GM12878 (cell line): ENCODE results near the gene DUOX2. TPM values are rescaled to one million over a fixed set of nuclear protein-coding genes. Genes with fewer than 3 reads are reported as not detected.

Source experiments
- ATAC-seq: fragments of 200-7000 bp; cut with Tn5 transposase; 3 replicates; pipeline ENCODE4 v1.9.1; 2020; ENCODE audit warnings: mild to moderate bottlenecking, moderate library complexity
- BruUV-seq: library from RNA; stranded (reverse); fragments of 400-500 nt; replicated peaks from 2 replicates; lab custom pipeline; 2021; lab: Mats Ljungman, UMichigan
- CTCF ChIA-PET: fragments of 300-600 bp; sonication (Branson Sonifier 250); formaldehyde crosslinking; extraction: SDS; loops from one replicate; lab custom pipeline; 2021; ENCODE audit warnings: inconsistent platforms; lab: Yijun Ruan, JAX
- POLR2A ChIA-PET: fragments of 350-600 bp; formaldehyde crosslinking; extraction: SDS; loops from one replicate; lab custom pipeline; 2021; ENCODE audit warnings: inconsistent platforms; lab: Charles Lee
- RAD21 ChIA-PET: fragments of 300-600 bp; sonication (Branson Sonifier 250); formaldehyde crosslinking; loops from one replicate; lab custom pipeline; 2023; ENCODE audit warnings: antibody characterized with exemption; ENCODE audit not compliant: unreplicated experiment; lab: Charles Lee
- SMC1A ChIA-PET: fragments of 300-600 bp; sonication (Branson Sonifier 250); formaldehyde crosslinking; loops from one replicate; lab custom pipeline; 2023; ENCODE audit not compliant: unreplicated experiment, uncharacterized antibody; lab: Charles Lee
- DNase-seq: peaks from one replicate; pipeline ENCODE4 v3.0.0-alpha.2; 2011; ENCODE audit warnings: low read depth, low spot score
- FAIRE-seq: peaks from 3 replicates; lab custom pipeline; 2011; peaks lifted over from hg19 to GRCh38; lab: Jason Lieb, UNC
- H2AFZ ChIP-seq: 2 replicates; pipeline ENCODE4 v1.6.0; 2011; ENCODE audit warnings: low read depth, low read length, control low read depth; ENCODE audit not compliant: control insufficient read depth
- H3K27ac ChIP-seq: 2 replicates; pipeline ENCODE4 v1.5.1; 2011; ENCODE audit warnings: control low read depth; ENCODE audit not compliant: control insufficient read depth, insufficient read depth
- H3K27me3 ChIP-seq, 2 experiments: replicated peaks in 1 of 2; 2 replicates each; pipeline versions ENCODE4 v1.6.0 to v1.6.1; 2011; ENCODE audit warnings: low read length in 1 of 2; ENCODE audit not compliant: control insufficient read depth in 2 of 2, insufficient read depth in 2 of 2
- H3K36me3 ChIP-seq, 2 experiments: 2 replicates each; pipeline ENCODE4 v1.5.1; 2011; ENCODE audit warnings: low read length in 1 of 2; ENCODE audit not compliant: control insufficient read depth in 2 of 2, insufficient read depth in 2 of 2
- H3K4me1 ChIP-seq: 2 replicates; pipeline ENCODE4 v1.6.1; 2011; ENCODE audit warnings: mild to moderate bottlenecking, low read length, moderate library complexity, mixed read lengths; ENCODE audit not compliant: control insufficient read depth, insufficient read depth
- H3K4me2 ChIP-seq: 2 replicates; pipeline ENCODE4 v1.6.0; 2011; ENCODE audit warnings: control low read depth; ENCODE audit not compliant: control insufficient read depth, insufficient read depth
- H3K4me3 ChIP-seq: fragments of 200-600 bp; sonication (generic); 2 replicates; pipeline ENCODE4 v1.5.1; 2016
- H3K79me2 ChIP-seq: 2 replicates; pipeline ENCODE4 v1.6.0; 2011; ENCODE audit warnings: low read length; ENCODE audit not compliant: control insufficient read depth, insufficient read depth
- H3K9ac ChIP-seq: 2 replicates; pipeline ENCODE4 v1.8.0; 2011; ENCODE audit warnings: low read length, control low read depth, mixed read lengths; ENCODE audit not compliant: control insufficient read depth, insufficient read depth
- H3K9me3 ChIP-seq: replicated peaks from 3 replicates; pipeline ENCODE4 v1.5.1; 2011; ENCODE audit warnings: mild to moderate bottlenecking, low read length; ENCODE audit not compliant: control insufficient read depth, insufficient read depth
- H4K20me1 ChIP-seq: 2 replicates; pipeline ENCODE4 v1.6.0; 2011; ENCODE audit not compliant: control insufficient read depth, insufficient read depth
- CEBPB ChIP-seq, 2 experiments: fragments of 150-350 bp in 1 of 2; IDR thresholded peaks; 2 replicates each; pipeline ENCODE4 v1.6.1; 2012 to 2014; ENCODE audit warnings: low read depth in 2 of 2, low read length in 2 of 2, borderline replicate concordance in 1 of 2, inconsistent platforms in 1 of 2
- CEBPZ ChIP-seq: fragments of 150-350 bp; IDR thresholded peaks from 2 replicates; pipeline ENCODE4 v1.6.1; 2016; ENCODE audit warnings: low read depth, low read length
- EGR1 ChIP-seq, 2 experiments: IDR thresholded peaks; 1 replicate in 1 of 2; 2 replicates in 1 of 2; pipeline ENCODE4 v1.6.1; 2011 to 2012; ENCODE audit warnings: low read depth in 2 of 2, low read length in 2 of 2, borderline replicate concordance in 1 of 2, mild to moderate bottlenecking in 1 of 2, moderate library complexity in 1 of 2
- EZH2 ChIP-seq: IDR thresholded peaks from 2 replicates; pipeline ENCODE4 v1.6.1; 2012; ENCODE audit warnings: low read depth, mild to moderate bottlenecking, control low read depth, inconsistent platforms, low read length, borderline replicate concordance; ENCODE audit not compliant: control insufficient read depth
- FOXM1 ChIP-seq: IDR thresholded peaks from 2 replicates; pipeline ENCODE4 v1.6.1; 2012; ENCODE audit warnings: low read depth, mild to moderate bottlenecking, inconsistent platforms, low read length, moderate library complexity
- KLF5 ChIP-seq: fragments of 450-650 bp; IDR thresholded peaks from 2 replicates; pipeline ENCODE4 v1.6.1; 2014; ENCODE audit warnings: mild to moderate bottlenecking; ENCODE audit not compliant: partially characterized antibody
- MXI1 ChIP-seq: fragments of 150-350 bp; IDR thresholded peaks from 2 replicates; pipeline ENCODE4 v1.6.1; 2011; ENCODE audit warnings: low read depth, mild to moderate bottlenecking, inconsistent platforms, low read length, improper control_type of control experiment
- PAX5 ChIP-seq: IDR thresholded peaks from 2 replicates; pipeline ENCODE4 v1.6.1; 2011; ENCODE audit warnings: low read depth, low read length, borderline replicate concordance
- RELA ChIP-seq: fragments of 450-650 bp; IDR thresholded peaks from 2 replicates; pipeline ENCODE4 v1.8.0; 2014; ENCODE audit warnings: borderline replicate concordance; ENCODE audit not compliant: partially characterized antibody
- SMAD1 ChIP-seq: fragments of 450-650 bp; IDR thresholded peaks from 2 replicates; pipeline ENCODE4 v1.6.1; 2018; ENCODE audit warnings: mild to moderate bottlenecking, low read depth; ENCODE audit not compliant: partially characterized antibody
- SUPT20H ChIP-seq: IDR thresholded peaks from 2 replicates; pipeline ENCODE4 v1.6.1; 2011; ENCODE audit warnings: low read depth, mild to moderate bottlenecking, low read length, moderate library complexity, borderline replicate concordance; ENCODE audit not compliant: control insufficient read depth
- WGBS: methylation state at CpG from one replicate; pipeline ENCODE4 v1.1.6; 2016; ENCODE audit warnings: low lambda C conversion rate; ENCODE audit not compliant: insufficient replicate concordance, insufficient coverage; ENCODE audit errors: missing lambda C conversion rate; 5-methylcytosine and 5-hydroxymethylcytosine counted together
- in situ Hi-C: fragments of 300-500 bp; cut with MboI; formaldehyde crosslinking; loops from 9 replicates; pipeline ENCODE4 v1.14.3; 2018; ENCODE audit warnings: mixed read lengths
- intact Hi-C: fragments of 100-400 bp; cut with micrococcal nuclease; formaldehyde crosslinking; loops from one replicate; pipeline ENCODE4 v1.14.2; 2022; ENCODE audit not compliant: unreplicated experiment
- polyA plus RNA-seq, 11 experiments: library from polyadenylated mRNA; depleted of rRNA in 4 of 11; unstranded in 6 of 11; stranded (reverse) in 5 of 11; fragments of >200 nt; fragmentation: Nextera tagmentation in 4 of 11; fragmentation: Illumina TruSeq in 1 of 11; extraction: Ambion mirVana in 4 of 11; extraction: Trizol in 1 of 11; gene quantifications; 1 replicate in 1 of 11; 2 replicates in 10 of 11; pipeline versions ENCODE4 v1.2.1 to v1.2.3, GENCODE V29; 2011 to 2016; ENCODE audit warnings: inconsistent platforms in 2 of 11, missing spikeins in 2 of 11, low read depth in 1 of 11
- total RNA-seq, 4 experiments: library from RNA; depleted of rRNA in 3 of 4; stranded (reverse); fragments of >200 nt in 3 of 4; fragmentation: Illumina TruSeq in 1 of 4; extraction: Trizol in 1 of 4; gene quantifications; 2 replicates each; pipeline versions ENCODE4 v1.2.1 to v1.2.3, GENCODE V29; 2013 to 2021
- TF ChIP-seq, protein P1 (sequence below): IDR thresholded peaks from 2 replicates; pipeline ENCODE4 v1.6.1; 2011; ENCODE audit warnings: borderline replicate concordance, low read depth, mild to moderate bottlenecking, moderate library complexity, mixed read lengths, low read length; ENCODE audit not compliant: insufficient read depth; ENCODE audit errors: extremely low read length
- TF ChIP-seq, protein P2 (sequence below): fragments of 450-650 bp; IDR thresholded peaks from 2 replicates; pipeline ENCODE4 v1.6.1; 2017; ENCODE audit warnings: mild to moderate bottlenecking, moderate library complexity
- TF ChIP-seq, protein P3 (sequence below): IDR thresholded peaks from 2 replicates; pipeline ENCODE4 v1.6.1; 2011; ENCODE audit warnings: low read depth, low read length, improper control_type of control experiment, borderline replicate concordance

DUOX2 gene
- total and polyA plus RNA-seq, 10 of the 15 experiments (the other 5 are each of a cell fraction or from before 2014, with no cell fraction given), result 0.05 TPM; not detected in 9

DNA sequence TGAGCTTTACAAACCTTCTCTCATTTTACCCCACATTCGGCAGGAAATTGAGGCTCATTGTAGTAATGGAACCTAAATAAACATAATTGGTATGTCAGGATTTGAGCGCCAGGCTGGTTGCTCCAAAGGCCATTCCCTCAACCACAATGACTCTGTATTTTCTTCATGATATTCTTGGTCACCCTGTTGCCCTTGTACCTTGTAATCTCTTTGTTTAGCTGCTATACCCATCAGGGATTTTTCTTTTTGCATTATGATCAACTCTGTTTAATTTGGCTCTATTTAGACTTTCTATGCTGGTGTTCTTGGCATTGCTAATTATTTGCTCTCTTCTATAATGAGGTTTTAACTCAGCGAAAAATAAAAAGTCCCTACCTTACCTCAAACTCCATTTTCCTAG lies 29.8 kb downstream of the DUOX2 start:
- POLR2A ChIA-PET, result no interaction called here
- RAD21 ChIA-PET, result no interaction called here
- CTCF ChIA-PET, result interaction anchor here (1.3 kb wide), 1 partner anchor 34 kb away, joined by 4 read pairs; no protein-coding TSS in a partner anchor
- Histone ChIP-seq H3K9me3 (no peaks in the 10 kb centered on the region), H3K27ac (no peak overlapping the region), H3K4me3 (no peak overlapping the region), H3K9ac (no peak overlapping the region), H3K4me2 (no peak overlapping the region), H3K79me2 (no peaks in the 10 kb centered on the region), H4K20me1 (no peaks in the 10 kb centered on the region), H3K27me3 (0 out of 4 replicates have a peak, but pooled peaks cover 0 to 2% of the 10 kb centered on the region in 2 experiments), H3K36me3 (no peaks in the 10 kb centered on the region), H3K4me1 (no peaks in the 10 kb centered on the region), H2AFZ (no peak overlapping the region)
- ATAC-seq (no peak), DNase-seq (no peak), FAIRE-seq (no peak)
- no TSS peak for BruUV-seq
- intact Hi-C loops, result no loop called here
- WGBS, result 42% methylated on average over 3 of the region's 3 CpGs
- SMC1A ChIA-PET, result no interaction called here
- in situ Hi-C loops, result no loop called here
- TF ChIP-seq CEBPB (IDR thresholded peaks at IDR 0.05; ENCODE audit: borderline replicate concordance in 1 of 2, low read depth in 2 of 2, low read length in 2 of 2) (no peak), KLF5 (no peak), RELA (no peak), SUPT20H (no peak), EZH2 (no peak), CEBPZ (no peak), FOXM1 (no peak), EGR1 (IDR thresholded peaks at IDR 0.05; ENCODE audit: borderline replicate concordance in 1 of 2, low read depth in 2 of 2, low read length in 2 of 2) (no peak), PAX5 (no peak), MXI1 (no peak), SMAD1 (no peak)
- TF ChIP-seq, protein P1, sequence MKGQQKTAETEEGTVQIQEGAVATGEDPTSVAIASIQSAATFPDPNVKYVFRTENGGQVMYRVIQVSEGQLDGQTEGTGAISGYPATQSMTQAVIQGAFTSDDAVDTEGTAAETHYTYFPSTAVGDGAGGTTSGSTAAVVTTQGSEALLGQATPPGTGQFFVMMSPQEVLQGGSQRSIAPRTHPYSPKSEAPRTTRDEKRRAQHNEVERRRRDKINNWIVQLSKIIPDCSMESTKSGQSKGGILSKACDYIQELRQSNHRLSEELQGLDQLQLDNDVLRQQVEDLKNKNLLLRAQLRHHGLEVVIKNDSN, result no peak
- TF ChIP-seq, protein P2, sequence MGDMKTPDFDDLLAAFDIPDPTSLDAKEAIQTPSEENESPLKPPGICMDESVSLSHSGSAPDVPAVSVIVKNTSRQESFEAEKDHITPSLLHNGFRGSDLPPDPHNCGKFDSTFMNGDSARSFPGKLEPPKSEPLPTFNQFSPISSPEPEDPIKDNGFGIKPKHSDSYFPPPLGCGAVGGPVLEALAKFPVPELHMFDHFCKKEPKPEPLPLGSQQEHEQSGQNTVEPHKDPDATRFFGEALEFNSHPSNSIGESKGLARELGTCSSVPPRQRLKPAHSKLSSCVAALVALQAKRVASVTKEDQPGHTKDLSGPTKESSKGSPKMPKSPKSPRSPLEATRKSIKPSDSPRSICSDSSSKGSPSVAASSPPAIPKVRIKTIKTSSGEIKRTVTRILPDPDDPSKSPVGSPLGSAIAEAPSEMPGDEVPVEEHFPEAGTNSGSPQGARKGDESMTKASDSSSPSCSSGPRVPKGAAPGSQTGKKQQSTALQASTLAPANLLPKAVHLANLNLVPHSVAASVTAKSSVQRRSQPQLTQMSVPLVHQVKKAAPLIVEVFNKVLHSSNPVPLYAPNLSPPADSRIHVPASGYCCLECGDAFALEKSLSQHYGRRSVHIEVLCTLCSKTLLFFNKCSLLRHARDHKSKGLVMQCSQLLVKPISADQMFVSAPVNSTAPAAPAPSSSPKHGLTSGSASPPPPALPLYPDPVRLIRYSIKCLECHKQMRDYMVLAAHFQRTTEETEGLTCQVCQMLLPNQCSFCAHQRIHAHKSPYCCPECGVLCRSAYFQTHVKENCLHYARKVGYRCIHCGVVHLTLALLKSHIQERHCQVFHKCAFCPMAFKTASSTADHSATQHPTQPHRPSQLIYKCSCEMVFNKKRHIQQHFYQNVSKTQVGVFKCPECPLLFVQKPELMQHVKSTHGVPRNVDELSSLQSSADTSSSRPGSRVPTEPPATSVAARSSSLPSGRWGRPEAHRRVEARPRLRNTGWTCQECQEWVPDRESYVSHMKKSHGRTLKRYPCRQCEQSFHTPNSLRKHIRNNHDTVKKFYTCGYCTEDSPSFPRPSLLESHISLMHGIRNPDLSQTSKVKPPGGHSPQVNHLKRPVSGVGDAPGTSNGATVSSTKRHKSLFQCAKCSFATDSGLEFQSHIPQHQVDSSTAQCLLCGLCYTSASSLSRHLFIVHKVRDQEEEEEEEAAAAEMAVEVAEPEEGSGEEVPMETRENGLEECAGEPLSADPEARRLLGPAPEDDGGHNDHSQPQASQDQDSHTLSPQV, result no peak
- TF ChIP-seq, protein P3, sequence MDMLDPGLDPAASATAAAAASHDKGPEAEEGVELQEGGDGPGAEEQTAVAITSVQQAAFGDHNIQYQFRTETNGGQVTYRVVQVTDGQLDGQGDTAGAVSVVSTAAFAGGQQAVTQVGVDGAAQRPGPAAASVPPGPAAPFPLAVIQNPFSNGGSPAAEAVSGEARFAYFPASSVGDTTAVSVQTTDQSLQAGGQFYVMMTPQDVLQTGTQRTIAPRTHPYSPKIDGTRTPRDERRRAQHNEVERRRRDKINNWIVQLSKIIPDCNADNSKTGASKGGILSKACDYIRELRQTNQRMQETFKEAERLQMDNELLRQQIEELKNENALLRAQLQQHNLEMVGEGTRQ, result no peak
